ENCODE results near the gene TUT1. TPM values are rescaled to one million over a fixed set of nuclear protein-coding genes. Genes with fewer than 3 reads are reported as not detected.

TUT1 gene
- total and polyA plus RNA-seq, 2 of the 4 experiments (the other 2 are of a cell fraction): 4.3 to 10.1 TPM

GRCh38 chr11:62540804-62541701 is 50.3 kb downstream of the TUT1 start (continued):
- no peak for TF ChIP-seq MAFK (IDR thresholded peaks at IDR 0.05; ENCODE audit: low read depth, low read length)
- no peak for TF ChIP-seq MAZ (IDR thresholded peaks at IDR 0.05; ENCODE audit: borderline replicate concordance, low read depth, low read length)
- TF ChIP-seq RCOR1 (IDR thresholded peaks at IDR 0.05; ENCODE audit: insufficient replicate concordance, low read length): no peak
